HG03457 (cell line): ENCODE data around the gene ZNF616.

Experiments
- ATAC-seq: cut with Tn5 transposase; IDR thresholded peaks from one replicate; pipeline ENCODE4 v1.9.1; 2021; ENCODE audit warnings: moderate number of reproducible peaks; ENCODE audit not compliant: unreplicated experiment

The ZNF616 gene

DNA sequence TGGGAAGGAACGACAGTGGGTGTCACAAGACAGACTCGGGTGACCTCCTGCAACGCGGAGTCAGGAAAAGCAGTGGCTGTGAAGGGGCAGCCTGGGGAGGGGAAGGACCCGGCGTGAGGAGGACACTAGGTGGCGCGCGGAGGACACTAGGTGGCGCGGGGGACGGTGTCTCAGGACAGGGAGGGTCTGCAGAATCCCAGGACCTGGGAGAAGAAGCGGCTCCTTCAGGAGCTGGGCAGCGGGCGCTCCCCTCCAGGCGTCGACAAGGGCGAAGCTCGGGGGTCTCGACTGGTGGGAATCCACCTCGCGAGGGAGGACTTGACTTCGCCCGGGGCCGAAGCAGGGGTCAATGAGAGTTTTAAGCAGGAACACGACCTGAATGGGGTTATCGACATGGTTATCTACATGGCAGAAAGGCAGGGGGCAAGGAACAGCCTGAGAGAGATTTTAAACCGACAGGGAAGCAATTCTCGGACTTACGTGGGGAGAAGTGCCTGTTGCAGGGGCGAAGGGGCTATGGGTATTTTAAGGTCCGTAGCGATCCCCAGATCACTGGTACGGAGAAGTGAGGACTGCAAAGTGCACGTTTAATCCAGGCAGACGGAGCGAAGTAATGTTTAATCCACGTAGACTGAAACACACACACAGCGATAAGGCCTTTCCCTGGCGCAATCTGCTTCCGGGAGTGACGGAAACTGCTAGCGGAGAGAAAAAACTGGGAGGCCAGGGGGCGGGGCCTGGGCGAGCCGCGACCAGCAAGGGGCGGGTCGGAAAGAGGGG is at the start of gene ZNF616:
ZNF616 (minus strand) TSS at position 687 of the 780 bp plus-strand sequence. CDS start 9,426 bp downstream, outside the sequence.
- ATAC-seq, result no peak

DNA sequence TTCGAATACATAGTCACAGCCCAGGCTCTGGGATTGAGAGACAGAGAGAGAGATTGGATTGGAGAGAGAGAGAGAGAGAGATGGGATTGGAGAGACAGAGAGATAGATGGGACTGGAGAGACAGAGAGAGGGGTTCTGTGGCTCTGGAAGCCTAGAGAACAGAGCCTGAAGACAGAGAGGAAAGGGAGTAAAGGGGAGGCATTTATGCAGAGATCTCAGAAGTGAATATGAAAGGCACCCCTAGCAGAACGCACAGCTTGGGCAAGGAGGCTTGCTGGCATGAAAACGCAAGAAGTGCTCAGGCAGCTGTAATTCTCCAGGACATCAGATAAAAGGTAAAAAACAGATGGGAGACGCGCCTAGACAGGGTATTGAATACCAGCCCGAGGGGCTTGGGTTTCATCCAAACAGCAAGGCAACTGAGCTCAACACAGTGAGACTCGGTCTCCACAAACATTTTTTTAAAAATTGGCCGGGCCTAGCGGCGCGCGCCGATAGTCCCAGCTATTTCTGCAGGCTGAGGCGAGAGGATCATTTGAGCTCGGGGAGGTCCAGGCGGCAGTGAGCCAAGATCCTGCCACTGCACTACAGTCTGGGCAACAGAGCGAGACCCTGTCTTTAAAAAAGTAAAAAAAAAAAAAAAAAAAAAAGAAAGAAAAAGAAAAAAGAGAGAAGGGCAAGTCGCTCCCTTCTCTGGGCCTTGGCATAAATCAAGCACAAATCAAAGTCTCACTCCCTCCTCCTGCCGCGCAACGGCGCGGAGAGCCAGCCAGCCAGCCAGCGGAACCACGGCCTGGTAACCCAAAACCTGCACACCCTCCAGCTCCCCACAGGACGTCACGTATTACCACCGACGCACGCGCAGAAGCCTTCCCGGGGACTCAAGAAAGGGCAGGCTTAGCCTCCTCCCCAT is 49.3 kb upstream of the ZNF616 start:
- peak; percentile 3 for ATAC-seq

DNA sequence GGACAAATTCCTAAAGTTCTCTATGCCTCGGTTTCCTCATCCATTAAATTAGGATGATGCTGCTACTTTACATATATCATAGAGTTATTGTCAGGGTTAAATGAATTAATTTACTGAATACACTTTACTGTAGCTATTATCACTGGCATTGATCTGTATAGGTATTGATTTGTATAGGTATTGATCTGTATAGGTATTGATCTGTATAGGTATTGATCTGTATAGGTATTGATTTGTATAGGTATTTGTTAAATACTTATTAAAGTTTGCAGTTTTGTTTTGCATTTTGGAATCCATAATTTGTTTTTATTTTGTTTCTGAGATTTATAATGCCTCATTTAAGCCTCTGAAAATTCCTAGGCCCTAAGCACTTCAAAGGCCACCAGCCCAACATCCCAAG is 47.7 kb upstream of the ZNF616 start:
- ATAC-seq, result no peak

DNA sequence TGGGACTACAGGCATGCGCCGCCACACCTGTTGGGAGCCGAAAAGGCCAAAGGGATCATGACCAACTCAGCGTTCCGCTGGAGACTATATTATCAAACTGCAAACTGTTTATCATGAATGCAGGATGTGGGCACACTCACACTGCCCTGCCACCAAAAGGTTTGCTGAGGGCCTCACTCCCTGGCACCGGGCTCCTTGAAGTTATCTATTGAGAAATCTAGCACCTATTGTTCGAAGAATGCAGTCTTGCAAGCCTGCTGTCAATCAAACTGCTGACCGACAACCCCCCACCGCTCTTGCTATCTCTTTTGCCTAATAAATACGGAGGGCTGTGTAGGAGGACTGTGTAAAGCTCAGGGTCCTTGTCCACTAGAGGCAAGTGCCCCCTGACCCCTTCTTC is 36.8 kb upstream of the ZNF616 start:
- no peak for ATAC-seq

DNA sequence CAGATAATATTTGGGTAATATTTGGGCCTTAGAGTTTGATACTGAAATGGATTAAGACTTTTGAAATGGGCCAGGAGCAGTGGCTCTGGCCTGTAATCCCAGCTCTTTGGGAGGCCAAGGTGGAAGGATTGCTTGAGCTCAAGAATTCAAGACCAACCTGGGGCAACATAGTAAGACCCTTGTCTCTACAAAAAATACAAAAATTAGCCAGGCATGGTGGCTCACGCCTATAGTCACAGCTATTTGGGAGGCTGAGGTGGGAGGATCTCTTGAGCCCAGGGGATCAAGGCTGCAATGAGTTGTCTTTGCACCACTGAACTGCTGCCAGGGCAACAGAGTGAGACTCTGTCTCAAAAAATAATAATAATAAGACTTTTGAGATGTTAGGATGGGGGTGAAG is 32.6 kb upstream of the ZNF616 start:
- ATAC-seq, result no peak

DNA sequence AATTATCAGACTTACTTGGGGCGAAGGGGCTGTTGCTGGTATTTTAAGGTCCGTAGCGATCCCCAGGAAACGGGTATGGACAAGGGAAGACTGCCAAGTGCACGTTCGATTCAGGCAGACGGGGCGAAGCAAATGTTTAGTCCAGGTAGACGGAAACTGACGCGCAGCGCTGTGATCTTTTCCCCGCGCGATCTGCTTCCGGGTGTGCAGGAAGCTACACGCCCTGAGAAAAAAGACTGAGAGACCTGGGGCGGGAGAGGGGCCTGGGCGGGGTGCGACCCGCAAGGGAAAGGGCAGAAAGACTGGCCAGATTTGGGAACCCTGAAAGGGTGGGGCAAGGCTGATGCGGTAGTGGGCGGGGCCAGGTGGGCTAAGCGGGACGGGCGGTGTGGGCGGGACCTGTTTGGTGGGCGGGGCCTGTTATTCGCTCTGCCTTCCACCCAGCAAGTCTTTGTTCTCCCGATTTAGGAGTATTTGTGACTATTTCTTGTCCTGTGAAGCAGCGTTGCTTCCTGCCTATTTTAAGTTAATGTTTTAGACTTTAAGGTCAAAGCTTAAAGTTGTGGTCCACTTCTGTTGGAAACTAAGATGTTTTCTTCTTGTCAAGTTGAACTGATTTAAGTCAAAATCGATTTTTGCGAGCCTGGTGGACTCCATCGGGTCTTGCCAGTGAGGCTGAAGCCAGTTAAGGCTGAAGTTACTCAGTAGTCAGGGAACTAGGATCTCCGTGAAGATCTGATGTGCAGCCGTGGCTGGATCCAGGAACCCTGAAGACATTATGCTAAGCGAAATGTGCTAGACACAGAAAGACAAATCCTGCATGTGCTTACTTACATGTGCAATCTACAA is 31.8 kb upstream of the ZNF616 start, which contains the start of gene ZNF836:
ZNF836 (minus strand) TSS at position 301 of the 849 bp plus-strand sequence. CDS start 3,549 bp downstream, outside the sequence.
- no peak for ATAC-seq

DNA sequence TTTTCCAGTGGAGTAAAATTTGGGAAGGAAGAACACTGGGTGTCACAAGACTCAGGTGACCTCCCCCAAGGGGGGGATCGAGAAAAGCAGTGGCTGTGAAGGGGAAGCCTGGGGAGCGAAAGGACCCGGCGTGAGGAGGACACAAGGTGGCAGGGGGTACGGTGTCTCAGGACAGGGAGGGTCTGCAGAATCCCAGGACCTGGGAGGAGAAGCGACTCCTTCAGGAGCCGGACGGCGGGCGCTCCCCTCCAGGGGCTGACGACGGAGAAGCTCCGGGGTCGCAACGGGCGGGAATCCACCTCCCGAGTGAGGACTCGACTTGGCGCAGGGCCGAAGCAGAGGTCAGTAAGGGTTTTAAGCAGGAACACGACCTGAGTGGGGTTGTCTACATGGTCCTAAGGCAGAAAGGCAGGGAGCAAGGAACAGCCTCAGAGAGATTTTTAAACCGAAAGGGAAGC is 31.2 kb upstream of the ZNF616 start:
- no peak for ATAC-seq

DNA sequence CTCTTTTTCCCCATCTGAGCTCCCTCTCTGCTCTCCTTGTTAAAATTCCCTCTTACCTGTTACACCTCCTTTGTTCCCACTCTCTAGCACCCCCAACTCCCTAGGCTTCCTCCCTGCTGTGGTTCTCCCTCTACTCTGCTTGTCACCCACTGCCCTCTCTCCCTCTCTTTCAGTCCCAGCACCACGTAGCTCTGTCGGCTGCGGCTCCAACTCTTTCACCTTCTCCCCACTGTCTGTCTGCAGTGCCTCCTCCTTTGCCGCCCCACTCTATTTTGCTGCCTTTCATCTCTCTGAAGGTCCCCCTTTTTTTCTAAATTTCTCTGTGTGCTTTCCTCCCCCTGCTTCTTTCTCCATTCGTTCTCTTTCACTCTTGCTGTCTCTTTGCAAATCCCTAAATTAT is 30.6 kb upstream of the ZNF616 start:
- ATAC-seq, result no peak

DNA sequence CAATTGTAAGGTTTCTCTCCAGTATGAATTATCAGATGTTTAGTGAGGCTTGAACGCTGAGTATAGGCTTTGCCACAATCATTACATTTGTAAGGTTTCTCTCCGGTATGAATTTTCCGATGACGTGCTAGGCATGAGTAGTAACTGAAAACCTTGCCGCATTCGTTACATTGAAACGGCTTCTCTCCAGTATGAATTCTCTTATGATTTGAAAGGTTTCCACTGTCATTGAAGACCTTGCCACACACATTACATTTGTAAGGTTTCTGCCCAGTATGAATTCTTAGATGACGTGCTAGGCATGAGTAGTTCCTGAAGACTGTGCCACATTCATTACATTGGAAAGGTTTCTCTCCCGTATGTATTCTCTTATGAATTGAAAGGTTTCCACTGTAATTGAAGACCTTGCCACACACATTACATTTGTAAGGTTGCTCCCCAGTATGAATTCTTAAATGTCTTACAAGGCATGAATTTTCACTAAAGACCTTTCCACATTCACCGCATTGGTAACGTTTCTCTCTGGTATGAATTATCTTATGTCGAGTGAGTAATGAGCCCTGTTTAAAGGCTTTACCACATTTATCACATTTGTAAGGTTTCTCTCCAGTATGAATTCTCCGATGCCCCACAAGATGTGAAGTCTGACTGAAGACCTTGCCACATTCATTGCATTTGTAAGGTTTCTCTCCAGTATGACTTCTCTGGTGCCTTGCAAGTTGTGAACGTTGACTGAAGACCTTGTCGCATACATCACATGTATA is 16.0 kb upstream of the ZNF616 start:
- ATAC-seq, result no peak

DNA sequence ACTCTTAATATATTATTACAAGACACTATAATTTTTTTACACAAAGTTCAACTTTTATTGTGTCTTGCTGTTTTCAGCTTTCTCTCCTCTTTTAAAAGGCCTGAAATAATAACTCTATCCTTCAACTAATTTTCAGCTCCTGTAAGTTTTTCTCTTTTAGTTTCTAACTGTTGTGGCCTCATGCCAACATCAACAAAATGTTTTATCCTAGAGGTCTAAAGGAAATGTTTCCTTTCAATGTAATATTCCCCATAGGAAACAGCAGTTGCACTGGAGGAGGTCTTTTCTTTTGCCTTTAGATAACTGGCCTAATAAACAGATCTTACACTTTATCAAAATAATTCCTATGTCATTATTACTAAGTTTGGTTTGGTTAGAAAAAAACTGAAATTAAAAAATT is 8.5 kb upstream of the ZNF616 start:
- no peak for ATAC-seq

DNA sequence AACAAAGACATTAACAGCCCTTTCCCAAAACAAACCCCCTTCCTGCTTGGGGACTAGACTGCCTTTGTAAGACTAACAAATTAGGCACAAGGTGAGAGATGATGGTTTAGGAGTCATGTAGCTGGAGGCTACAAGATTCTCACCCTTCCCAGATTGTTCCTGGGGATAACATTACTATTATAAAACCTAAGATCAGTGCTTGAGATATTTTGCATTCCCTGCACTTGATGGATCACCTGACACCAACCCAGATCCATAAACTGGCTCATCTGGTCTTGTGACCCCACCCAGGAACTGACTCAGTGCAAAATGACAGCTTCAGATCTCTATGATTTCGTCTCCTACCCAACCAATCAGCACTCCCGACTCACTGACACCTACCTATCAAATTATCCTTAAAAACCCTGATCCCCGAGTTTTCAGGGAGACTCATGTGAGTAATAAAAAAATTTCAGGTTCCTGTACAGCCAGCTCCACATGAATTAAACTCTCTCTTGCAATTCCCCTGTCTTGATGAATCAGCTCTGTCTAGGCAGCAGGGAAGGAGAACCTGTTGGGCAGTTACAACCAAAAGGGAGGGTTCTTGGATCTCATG is 2.4 kb upstream of the ZNF616 start:
- ATAC-seq, result no peak

DNA sequence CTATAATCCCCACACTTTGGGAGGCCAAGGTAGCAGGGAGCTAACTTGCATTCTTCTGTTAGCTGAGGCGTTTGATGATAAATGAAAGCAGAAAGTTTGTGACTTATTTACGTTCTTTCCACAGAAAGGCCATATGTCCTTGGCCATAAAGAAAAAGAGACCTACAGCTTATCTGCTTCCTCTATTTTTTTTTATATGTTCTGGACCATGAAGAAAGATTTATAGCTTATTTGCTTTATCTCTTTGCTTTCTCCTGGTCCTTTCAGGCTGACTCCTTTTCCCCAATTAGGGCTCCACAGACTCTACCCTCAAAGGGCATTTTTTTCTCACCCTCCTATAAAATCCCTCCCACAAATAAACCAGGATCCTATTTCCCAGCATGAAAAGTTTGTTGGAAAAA is 1.5 kb upstream of the ZNF616 start:
- no peak for ATAC-seq

DNA sequence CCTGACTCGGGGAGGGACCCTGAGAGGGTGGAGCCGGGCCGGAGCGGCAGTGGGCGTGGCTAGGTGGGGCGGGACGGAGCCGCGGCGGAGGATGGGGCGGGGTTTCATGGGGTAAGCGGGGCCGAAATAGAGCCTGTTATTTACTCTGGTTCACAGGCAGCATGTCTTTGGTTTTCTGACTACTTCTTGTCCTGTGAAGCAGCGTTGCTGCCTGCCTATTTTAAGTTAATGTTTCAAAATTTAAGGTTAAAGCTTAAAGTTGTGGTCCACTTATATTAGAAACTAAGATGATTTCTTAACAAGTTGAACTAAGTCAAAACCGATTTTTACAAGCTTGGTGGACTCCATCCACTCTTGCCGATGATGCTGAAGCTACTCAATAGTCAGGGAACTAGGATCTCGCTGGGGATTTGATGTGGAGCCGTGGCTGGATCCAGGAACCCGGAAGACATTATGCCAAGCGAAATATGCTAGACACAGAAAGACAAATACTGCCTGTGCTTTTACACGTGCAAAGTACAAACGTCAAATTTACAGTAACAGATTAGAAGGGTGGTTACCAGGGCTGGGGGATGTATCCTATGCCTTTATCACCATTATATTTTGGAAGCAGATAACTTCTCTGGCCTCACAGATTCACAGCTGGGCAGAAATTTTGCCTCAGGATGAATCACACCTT is 433 bp upstream of the ZNF616 start:
- ATAC-seq, result peak; percentile 90

DNA sequence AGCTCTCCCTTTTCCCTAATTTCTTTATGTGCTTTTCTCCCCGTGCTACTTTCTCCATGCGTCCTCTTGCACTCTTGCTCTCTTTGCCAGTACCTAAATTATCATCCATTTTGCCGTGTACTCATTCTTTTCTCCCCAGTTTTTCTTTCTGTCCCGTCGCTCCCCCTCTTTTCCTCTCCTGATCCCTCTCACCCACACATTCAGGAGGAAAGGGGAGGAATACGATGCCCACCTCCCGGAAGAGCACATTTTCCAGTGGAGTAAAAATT is 821 bp downstream of the ZNF616 start:
- ATAC-seq, result no peak

DNA sequence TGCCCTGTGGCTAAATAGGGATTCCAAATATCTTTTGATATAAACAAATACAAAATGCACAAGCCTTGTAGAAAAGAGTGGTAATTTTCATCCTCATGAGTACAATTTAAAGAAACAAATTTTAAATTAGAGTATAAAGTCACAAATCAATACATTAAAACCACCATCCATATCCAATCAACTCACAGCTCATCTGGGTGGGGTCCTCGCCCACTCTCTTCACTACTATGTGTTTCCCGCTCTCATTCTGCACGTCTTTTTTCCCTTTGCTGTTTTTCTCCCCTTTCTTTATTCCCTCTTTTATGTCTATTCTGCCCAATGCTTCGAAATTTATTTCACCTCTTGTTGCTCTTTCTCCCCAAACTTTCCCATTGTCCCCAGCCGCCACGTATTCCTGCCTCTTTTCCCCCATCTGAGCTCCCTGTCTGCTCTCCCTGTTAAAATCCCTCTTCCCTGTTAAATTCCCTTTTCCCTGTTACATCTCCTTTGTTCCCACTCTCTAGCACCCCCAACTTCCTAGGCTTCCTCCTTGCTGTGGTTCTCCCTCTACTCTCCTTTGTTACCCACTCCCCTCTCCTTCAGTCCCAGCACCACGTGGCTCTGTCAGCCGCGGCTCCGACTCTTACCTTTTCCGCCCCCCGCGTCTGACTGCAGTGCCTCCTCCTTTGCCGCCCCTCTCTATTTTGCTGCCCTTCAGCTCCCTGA is 1.3 kb downstream of the ZNF616 start:
- no peak for ATAC-seq

DNA sequence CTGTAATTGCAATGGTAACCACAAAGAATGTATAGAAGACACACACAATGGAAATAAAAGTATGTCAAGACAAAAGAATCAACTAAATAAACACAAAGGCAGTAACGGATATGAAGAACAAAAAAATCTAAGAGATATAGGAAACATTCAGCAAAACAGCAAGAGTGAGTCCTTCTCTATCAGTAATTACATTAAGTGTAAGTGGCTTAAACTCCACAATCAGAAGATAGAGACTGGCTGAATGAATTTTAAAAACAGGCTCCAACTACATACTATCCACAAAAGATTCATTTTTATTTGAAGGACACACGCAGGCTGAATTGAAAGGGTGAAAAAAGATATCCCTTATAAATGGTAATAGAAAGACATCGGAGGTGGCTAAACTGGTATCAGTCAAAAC is 19.5 kb downstream of the ZNF616 start:
- no peak for ATAC-seq

DNA sequence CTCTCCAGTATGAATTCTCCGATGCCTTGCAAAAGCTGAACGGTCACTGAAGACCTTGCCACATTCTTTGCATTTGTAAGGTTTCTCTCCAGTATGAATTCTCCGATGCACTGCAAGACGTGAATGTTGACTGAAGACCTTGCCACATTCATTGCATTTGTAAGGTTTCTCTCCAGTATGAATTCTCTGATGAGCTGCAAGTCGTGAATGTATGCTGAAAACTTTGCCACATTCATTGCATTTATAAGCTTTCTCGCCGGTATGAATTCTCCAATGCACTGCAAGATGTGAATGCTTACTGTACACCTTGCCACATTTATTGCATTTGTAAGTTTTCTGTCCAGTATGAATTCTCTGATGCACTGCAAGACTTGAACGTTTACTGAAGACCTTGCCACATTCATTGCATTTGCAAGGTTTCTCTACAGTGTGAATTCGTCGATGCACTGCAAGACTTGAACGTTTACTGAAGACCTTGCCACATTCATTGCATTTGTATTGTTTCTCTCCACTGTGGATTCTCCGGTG is 24.1 kb downstream of the ZNF616 start:
- ATAC-seq, result no peak

DNA sequence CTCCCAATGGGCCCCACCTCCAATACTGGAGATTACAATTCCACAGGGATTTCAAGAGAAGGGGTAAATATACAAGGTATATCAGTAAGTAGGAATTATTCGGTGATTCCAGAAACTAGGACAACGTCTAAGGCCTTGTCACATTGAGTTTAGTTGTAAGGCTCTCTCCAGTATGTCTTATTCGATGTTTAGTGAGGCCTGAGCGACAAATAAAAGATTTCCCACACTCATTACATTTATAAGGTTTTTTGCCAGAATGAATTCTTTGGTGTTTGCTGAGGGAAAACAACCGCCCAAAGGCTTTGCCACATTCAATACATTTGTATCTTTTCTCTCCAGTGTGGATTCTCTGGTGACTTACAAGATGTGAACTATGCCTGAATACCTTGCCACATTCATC is 25.0 kb downstream of the ZNF616 start:
- no peak for ATAC-seq

DNA sequence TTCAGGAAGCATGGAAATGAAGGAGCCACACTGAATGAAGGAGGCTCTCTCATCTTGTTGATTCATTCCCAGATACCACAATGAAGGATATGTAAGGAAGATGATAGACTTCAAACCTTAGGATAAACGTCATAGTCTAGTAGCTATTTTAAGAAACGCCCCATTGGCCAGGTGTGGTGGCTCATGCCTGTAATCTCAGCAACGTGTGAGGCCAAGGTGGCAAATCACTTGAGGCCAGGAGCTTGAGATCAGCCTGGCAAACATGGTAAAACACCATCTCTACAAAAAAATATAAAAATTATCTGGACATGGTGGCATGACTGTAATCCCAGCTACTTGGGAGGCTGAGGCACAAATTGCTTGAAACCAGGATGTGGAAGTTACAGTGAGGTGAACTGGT is 27.1 kb downstream of the ZNF616 start:
- no peak for ATAC-seq
